ENCODE measurements around the gene PRR12. TPM values are rescaled to one million over a fixed set of nuclear protein-coding genes. Genes with fewer than 3 reads are reported as not detected.

PRR12 gene
- total and polyA plus RNA-seq, 2 donors (not counting 3 experiments of a cell fraction or from before 2014, with no cell fraction given), result 1.9 to 37.0 TPM

DNA sequence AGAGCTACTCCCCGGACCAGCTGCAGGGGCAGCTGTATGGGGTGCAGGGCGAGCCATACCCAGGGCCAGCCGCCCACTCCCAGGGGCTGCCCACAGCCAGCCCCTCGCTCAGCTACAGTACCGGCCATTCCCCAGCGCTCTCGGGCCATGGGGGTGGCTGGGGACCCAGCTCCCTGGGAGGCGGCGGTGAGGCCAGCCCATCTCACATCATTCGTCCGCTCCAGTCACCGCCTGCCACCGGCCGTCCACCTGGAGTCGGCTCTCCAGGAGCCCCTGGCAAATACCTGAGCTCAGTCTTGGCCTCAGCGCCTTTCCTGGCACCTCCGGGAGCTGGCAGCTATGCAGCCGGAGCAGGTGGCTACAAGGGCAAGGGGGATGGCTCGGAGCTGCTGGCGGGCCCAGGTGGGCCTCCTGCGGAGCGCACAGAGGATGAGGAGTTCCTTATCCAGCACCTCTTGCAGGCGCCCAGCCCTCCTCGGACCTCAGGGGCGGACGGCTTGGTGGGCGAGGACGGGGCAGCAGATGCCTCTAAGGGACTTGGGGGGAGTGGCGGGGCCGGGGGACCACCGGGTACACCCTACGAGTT is 4.9 kb downstream of the PRR12 start:
- no peak overlapping the region for H3K9ac ChIP-seq (replicated peaks; ENCODE audit: extremely low read depth, insufficient read depth, low read length)
- CTCF ChIA-PET, result no interaction called here
- FAIRE-seq (no peak), DNase-seq (ENCODE audit: low read depth, low spot score) (no peak)
- dilution Hi-C loops (cut with MboI; ENCODE audit: extremely low pct_ligation_motif_present, low sequenced_read_pairs), result no loop called here
- H3K9me3 ChIP-seq (replicated peaks; ENCODE audit: control insufficient read depth, insufficient read depth, low read length), result no peaks in the 10 kb centered on the region
- intact Hi-C loops (cut with micrococcal nuclease), result no loop called here
- POLR2A ChIA-PET, result interaction anchor here (0.6 kb wide), 1 partner anchor 13 kb away, joined by 3 read pairs; no protein-coding TSS in a partner anchor
- no peaks in the 10 kb centered on the region for H3K9me1 ChIP-seq (replicated peaks; ENCODE audit: control insufficient read depth, extremely low read depth, insufficient read depth, low read length)
- H4K20me1 ChIP-seq (replicated peaks; ENCODE audit: control insufficient read depth, extremely low read depth, insufficient read depth, low read length), result no peaks in the 10 kb centered on the region
- H3K4me3 ChIP-seq (replicated peaks in 1 of 3; ENCODE audit: insufficient read depth in 1 of 3, low read depth in 1 of 3, low read length in 3 of 3), result no peak overlapping the region
- H3K27me3 ChIP-seq (ENCODE audit: control insufficient read depth in 2 of 2, insufficient read depth in 2 of 2, low read length in 2 of 2), result no peaks in the 10 kb centered on the region
- no peak overlapping the region for H3K4me2 ChIP-seq (ENCODE audit: insufficient read depth, low read length)
- no TSS peak for BruUV-seq (replicated peaks)
- peaks cover 10% of the 10 kb centered on the region for H3K4me1 ChIP-seq (ENCODE audit: control insufficient read depth, extremely low read depth, insufficient read depth, low read length)
- peaks cover 48% of the 10 kb centered on the region for H3K79me2 ChIP-seq (ENCODE audit: control insufficient read depth, insufficient read depth, low read length)
- H3K36me3 ChIP-seq (ENCODE audit: control insufficient read depth in 2 of 2, extremely low read depth in 1 of 2, insufficient read depth in 2 of 2, low read length in 2 of 2), result peaks cover 8 to 37% of the 10 kb centered on the region in 2 experiments
- no peak for TF ChIP-seq EZH2 (IDR thresholded peaks at IDR 0.05; ENCODE audit: borderline replicate concordance, low read depth, low read length, severe bottlenecking)
- TF ChIP-seq GATA2 (IDR thresholded peaks at IDR 0.05; ENCODE audit: insufficient read depth, insufficient read length, low read depth, low read length), result no peak
- TF ChIP-seq CTCF (IDR thresholded peaks at IDR 0.05; ENCODE audit: extremely low read depth in 1 of 2, insufficient read depth in 1 of 2, low read depth in 1 of 2, low read length in 2 of 2), result no peak
- no peak for TF ChIP-seq POLR2AphosphoS5 (IDR thresholded peaks at IDR 0.05; ENCODE audit: insufficient read depth, low read depth, low read length)
- H3K27ac ChIP-seq (ENCODE audit: insufficient read depth, low read depth, low read length), result no peak overlapping the region
- H2AFZ ChIP-seq (ENCODE audit: low read depth, low read length), result no peak overlapping the region

GRCh38 chr19:49596407-49596806 is 5.4 kb downstream of the PRR12 start:
- POLR2A ChIA-PET, result interaction anchor here (0.6 kb wide), 1 partner anchor 14 kb away, joined by 3 read pairs; no protein-coding TSS in a partner anchor

More at GRCh38 chr19:49596407-49596806, 5.4 kb downstream of the PRR12 start:
- no peak for FAIRE-seq
- TF ChIP-seq, protein P1, sequence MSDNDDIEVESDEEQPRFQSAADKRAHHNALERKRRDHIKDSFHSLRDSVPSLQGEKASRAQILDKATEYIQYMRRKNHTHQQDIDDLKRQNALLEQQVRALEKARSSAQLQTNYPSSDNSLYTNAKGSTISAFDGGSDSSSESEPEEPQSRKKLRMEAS (IDR thresholded peaks at IDR 0.05; ENCODE audit: insufficient read depth, insufficient read length), result no peak
- TF ChIP-seq FOS (IDR thresholded peaks at IDR 0.05; ENCODE audit: borderline replicate concordance, insufficient read depth, low read length), result no peak
- dilution Hi-C loops (cut with MboI; ENCODE audit: extremely low pct_ligation_motif_present, low sequenced_read_pairs), result no loop called here
- H3K9me3 ChIP-seq (replicated peaks; ENCODE audit: control insufficient read depth, insufficient read depth, low read length), result no peaks in the 10 kb centered on the region
- no peaks in the 10 kb centered on the region for H4K20me1 ChIP-seq (replicated peaks; ENCODE audit: control insufficient read depth, extremely low read depth, insufficient read depth, low read length)
- no peak overlapping the region for H3K27ac ChIP-seq (ENCODE audit: insufficient read depth, low read depth, low read length)
- no TSS peak for BruUV-seq (replicated peaks)
- H3K9ac ChIP-seq (replicated peaks; ENCODE audit: extremely low read depth, insufficient read depth, low read length), result no peak overlapping the region
- peaks cover 10% of the 10 kb centered on the region for H3K4me1 ChIP-seq (ENCODE audit: control insufficient read depth, extremely low read depth, insufficient read depth, low read length)
- H3K9me1 ChIP-seq (replicated peaks; ENCODE audit: control insufficient read depth, extremely low read depth, insufficient read depth, low read length), result no peaks in the 10 kb centered on the region
- intact Hi-C loops (cut with micrococcal nuclease), result no loop called here
- no peak overlapping the region for H2AFZ ChIP-seq (ENCODE audit: low read depth, low read length)
- CTCF ChIA-PET, result no interaction called here
- no peak for DNase-seq (ENCODE audit: low read depth, low spot score)
- no peak overlapping the region for H3K4me3 ChIP-seq (replicated peaks in 1 of 3; ENCODE audit: insufficient read depth in 1 of 3, low read depth in 1 of 3, low read length in 3 of 3)
- no peak overlapping the region for H3K4me2 ChIP-seq (ENCODE audit: insufficient read depth, low read length)
- H3K27me3 ChIP-seq (ENCODE audit: control insufficient read depth in 2 of 2, insufficient read depth in 2 of 2, low read length in 2 of 2), result no peaks in the 10 kb centered on the region
- H3K36me3 ChIP-seq (ENCODE audit: control insufficient read depth in 2 of 2, extremely low read depth in 1 of 2, insufficient read depth in 2 of 2, low read length in 2 of 2), result peaks cover 8 to 41% of the 10 kb centered on the region in 2 experiments
- H3K79me2 ChIP-seq (ENCODE audit: control insufficient read depth, insufficient read depth, low read length), result peaks cover 48% of the 10 kb centered on the region
